Measurements from ENCODE around the gene PHRF1.
"Not testable (repeated sequence)": the region's sequence is repeated elsewhere in the genome, so short reads cannot be mapped to it uniquely, and the experiment has no call there.

The PHRF1 gene

GRCh38 chr11:647672-648158 is 71.4 kb downstream of the PHRF1 start:
- peaks cover 10% of the 10 kb centered on the region for H3K36me3 Mint-ChIP-seq
- ATAC-seq (ENCODE audit: low read depth); H3K27me3 Mint-ChIP-seq: not testable (repeated sequence)

GRCh38 chr11:650482-650881 is 74.2 kb downstream of the PHRF1 start:
- H3K4me1 Mint-ChIP-seq = peaks cover 2% of the 10 kb centered on the region

More at GRCh38 chr11:647672-648158, 71.4 kb downstream of the PHRF1 start:
- H3K4me1 Mint-ChIP-seq; DNase-seq (ENCODE audit: low spot score in 2 of 2); H3K27ac Mint-ChIP-seq; H3K9me3 Mint-ChIP-seq; H3K4me3 Mint-ChIP-seq: not testable (repeated sequence)

GRCh38 chr11:653136-653535 is 76.9 kb downstream of the PHRF1 start:
- not testable (repeated sequence) for H3K4me1 Mint-ChIP-seq; H3K9me3 Mint-ChIP-seq; ATAC-seq (ENCODE audit: low read depth); DNase-seq (ENCODE audit: low spot score in 2 of 2); H3K27me3 Mint-ChIP-seq; H3K4me3 Mint-ChIP-seq; H3K36me3 Mint-ChIP-seq; H3K27ac Mint-ChIP-seq

More at GRCh38 chr11:650482-650881, 74.2 kb downstream of the PHRF1 start:
- no peak overlapping the region for H3K27ac Mint-ChIP-seq
- no peak overlapping the region for H3K4me3 Mint-ChIP-seq
- H3K36me3 Mint-ChIP-seq = peaks cover 10% of the 10 kb centered on the region
- H3K27me3 Mint-ChIP-seq = no peaks in the 10 kb centered on the region
- DNase-seq (ENCODE audit: low spot score in 2 of 2) (no peak), ATAC-seq (ENCODE audit: low read depth) (no peak)
- H3K9me3 Mint-ChIP-seq = no peaks in the 10 kb centered on the region

- ATAC-seq (ENCODE audit: low read depth) = no peak
- no peaks in the 10 kb centered on the region for H3K4me1 Mint-ChIP-seq
- DNase-seq (ENCODE audit: low spot score in 2 of 2) = no peak
- H3K36me3 Mint-ChIP-seq = peaks cover 10% of the 10 kb centered on the region
- no peaks in the 10 kb centered on the region for H3K27me3 Mint-ChIP-seq
- H3K9me3 Mint-ChIP-seq = no peaks in the 10 kb centered on the region
- H3K4me3 Mint-ChIP-seq = no peak overlapping the region
- no peak overlapping the region for H3K27ac Mint-ChIP-seq
Observed at GRCh38 chr11:653837-654236, 77.6 kb downstream of the PHRF1 start.

GRCh38 chr11:654444-654843 is 78.2 kb downstream of the PHRF1 start:
- not testable (repeated sequence) for ATAC-seq (ENCODE audit: low read depth); H3K27ac Mint-ChIP-seq; H3K9me3 Mint-ChIP-seq; H3K36me3 Mint-ChIP-seq; H3K4me3 Mint-ChIP-seq; H3K27me3 Mint-ChIP-seq; DNase-seq (ENCODE audit: low spot score in 2 of 2); H3K4me1 Mint-ChIP-seq

GRCh38 chr11:655036-655726 is 78.9 kb downstream of the PHRF1 start:
- Mint-ChIP-seq H3K4me1 (no peaks in the 10 kb centered on the region), H3K27me3 (no peaks in the 10 kb centered on the region), H3K9me3 (no peaks in the 10 kb centered on the region), H3K36me3 (peaks cover 10% of the 10 kb centered on the region), H3K27ac (no peak overlapping the region), H3K4me3 (no peak overlapping the region)
- no peak for ATAC-seq (ENCODE audit: low read depth)
- no peak for DNase-seq (ENCODE audit: low spot score in 2 of 2)

- H3K36me3 Mint-ChIP-seq = peaks cover 8% of the 10 kb centered on the region
Observed at GRCh38 chr11:656426-656825, 80.2 kb downstream of the PHRF1 start.

GRCh38 chr11:656866-657265 is 80.6 kb downstream of the PHRF1 start:
- Mint-ChIP-seq H3K9me3 (no peaks in the 10 kb centered on the region), H3K4me1 (no peaks in the 10 kb centered on the region), H3K36me3 (peaks cover 8% of the 10 kb centered on the region), H3K27ac (no peak overlapping the region), H3K4me3 (no peak overlapping the region), H3K27me3 (no peaks in the 10 kb centered on the region)
- DNase-seq (ENCODE audit: low spot score in 2 of 2) = no peak
- no peak for ATAC-seq (ENCODE audit: low read depth)

More at GRCh38 chr11:656426-656825, 80.2 kb downstream of the PHRF1 start:
- no peak overlapping the region for H3K4me3 Mint-ChIP-seq
- H3K4me1 Mint-ChIP-seq = no peaks in the 10 kb centered on the region
- ATAC-seq (ENCODE audit: low read depth) (no peak), DNase-seq (ENCODE audit: low spot score in 2 of 2) (no peak)
- no peaks in the 10 kb centered on the region for H3K9me3 Mint-ChIP-seq
- no peak overlapping the region for H3K27ac Mint-ChIP-seq
- H3K27me3 Mint-ChIP-seq = no peaks in the 10 kb centered on the region

- no peaks in the 10 kb centered on the region for H3K9me3 Mint-ChIP-seq
- H3K27me3 Mint-ChIP-seq = no peaks in the 10 kb centered on the region
- no peak overlapping the region for H3K4me3 Mint-ChIP-seq
- DNase-seq (ENCODE audit: low spot score in 2 of 2) = no peak
- peaks cover 2% of the 10 kb centered on the region for H3K4me1 Mint-ChIP-seq
- no peak for ATAC-seq (ENCODE audit: low read depth)
- no peak overlapping the region for H3K27ac Mint-ChIP-seq
- peaks cover 5% of the 10 kb centered on the region for H3K36me3 Mint-ChIP-seq
Observed at GRCh38 chr11:657691-658126, 81.4 kb downstream of the PHRF1 start.

GRCh38 chr11:659532-660085 is 83.3 kb downstream of the PHRF1 start:
- ATAC-seq (ENCODE audit: low read depth) = peak; percentile 21
- no peaks in the 10 kb centered on the region for H3K9me3 Mint-ChIP-seq

GRCh38 chr11:660281-660680 is 84.0 kb downstream of the PHRF1 start:
- Mint-ChIP-seq H3K27me3 (no peaks in the 10 kb centered on the region), H3K4me1 (peaks cover 4% of the 10 kb centered on the region), H3K4me3 (no peak overlapping the region), H3K9me3 (no peaks in the 10 kb centered on the region), H3K36me3 (peaks cover 3% of the 10 kb centered on the region), H3K27ac (no peak overlapping the region)
- ATAC-seq (ENCODE audit: low read depth) (no peak), DNase-seq (ENCODE audit: low spot score in 2 of 2) (no peak)

More at GRCh38 chr11:659532-660085, 83.3 kb downstream of the PHRF1 start:
- no peak overlapping the region for H3K4me3 Mint-ChIP-seq
- no peaks in the 10 kb centered on the region for H3K27me3 Mint-ChIP-seq
- H3K27ac Mint-ChIP-seq = no peak overlapping the region
- peaks cover 3% of the 10 kb centered on the region for H3K36me3 Mint-ChIP-seq
- DNase-seq (ENCODE audit: low spot score in 2 of 2) = no peak
- H3K4me1 Mint-ChIP-seq = peaks cover 4% of the 10 kb centered on the region

GRCh38 chr11:660681-661444 is 84.6 kb downstream of the PHRF1 start:
- H3K27ac Mint-ChIP-seq = no peak overlapping the region
- peaks cover 4% of the 10 kb centered on the region for H3K4me1 Mint-ChIP-seq
- H3K36me3 Mint-ChIP-seq = peaks cover 3% of the 10 kb centered on the region
- H3K4me3 Mint-ChIP-seq = no peak overlapping the region
- DNase-seq (ENCODE audit: low spot score in 2 of 2) (no peak), ATAC-seq (ENCODE audit: low read depth) (no peak)
- no peaks in the 10 kb centered on the region for H3K9me3 Mint-ChIP-seq
- H3K27me3 Mint-ChIP-seq = no peaks in the 10 kb centered on the region
